DMS79 treated with DMSO at 0.1 percent for 48 hours (cell line): ENCODE data around the gene UBE2Q2.
"Not testable (repeated sequence)": the region's sequence is repeated elsewhere in the genome, so short reads cannot be mapped to it uniquely, and the experiment has no call there.

Source experiments
- DNase-seq: peaks from one replicate; lab custom pipeline; 2025; lab: John Stamatoyannopoulos, UW

Gene UBE2Q2

DNA sequence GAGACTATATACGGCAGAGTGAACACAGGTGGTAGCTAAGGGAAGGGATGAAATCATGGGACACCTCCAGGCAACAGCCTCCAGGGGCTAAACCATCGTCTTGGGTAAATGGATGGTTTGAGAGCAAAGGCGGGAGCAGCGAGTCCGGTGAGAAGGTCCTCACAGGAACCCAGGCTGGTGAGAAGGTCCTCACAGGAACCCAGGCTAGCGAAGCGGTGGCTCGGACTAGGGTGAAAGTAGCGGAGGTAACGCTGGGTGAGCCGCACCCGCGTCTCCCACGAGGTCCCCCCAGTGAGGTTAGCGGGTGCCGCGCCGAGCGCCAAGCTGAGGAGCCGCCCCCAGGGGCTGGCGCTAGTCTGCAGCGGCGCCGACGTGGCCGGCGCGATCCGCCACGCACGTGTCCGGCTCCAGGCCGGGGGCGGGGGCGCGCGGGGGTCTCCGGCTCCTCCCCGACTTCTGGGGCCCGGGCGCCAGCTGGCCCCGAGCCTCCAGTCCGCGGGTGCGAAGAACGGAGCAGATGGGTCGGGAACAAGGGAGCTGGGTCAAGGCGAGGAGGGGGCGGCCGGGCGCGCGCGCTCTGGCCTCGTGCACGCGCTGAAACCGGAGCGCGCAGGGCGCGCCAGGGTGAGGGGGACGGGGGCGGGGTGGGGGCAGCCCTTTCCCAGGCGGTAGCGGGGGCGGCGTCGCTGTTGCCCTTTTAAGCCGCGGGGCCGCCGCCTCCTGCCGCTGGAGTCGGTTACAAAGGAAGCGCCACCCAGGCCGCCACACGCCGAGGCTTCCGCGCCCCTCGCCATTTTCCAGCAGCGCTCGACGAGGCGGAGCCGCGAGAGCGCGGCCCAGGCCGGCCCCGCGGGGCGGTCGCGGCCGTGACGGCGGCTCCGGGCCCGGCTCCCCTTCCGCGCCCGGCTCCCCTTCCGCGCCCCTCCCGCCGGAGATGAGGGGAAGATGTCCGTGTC is at the start of gene UBE2Q2:
Gene UBE2Q2, plus strand, starts transcription at position 726 of the 956 bp plus-strand sequence. Its CDS starts 220 bp downstream, at position 946.
- peak; percentile 3 for DNase-seq

DNA sequence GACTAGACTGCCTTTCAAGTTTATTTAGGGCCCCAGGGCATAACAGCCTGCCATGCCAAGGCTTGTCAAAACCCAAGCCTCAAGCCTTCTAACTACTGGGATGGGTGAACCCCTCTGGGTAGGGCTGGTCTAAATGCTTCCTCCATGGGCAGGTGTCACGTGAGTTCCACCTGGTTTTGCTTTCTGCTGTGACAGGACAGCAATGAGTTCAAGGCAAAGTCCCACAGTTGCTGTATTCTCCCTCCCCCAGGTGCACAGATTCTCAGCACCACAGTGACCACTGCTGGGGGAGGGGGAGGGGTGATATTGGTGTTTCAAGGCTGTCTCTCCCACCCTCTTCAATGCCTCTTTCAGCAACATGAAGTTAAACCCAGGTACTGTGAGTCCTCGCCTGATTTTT is 46.9 kb upstream of the UBE2Q2 start:
- DNase-seq = no peak

DNA sequence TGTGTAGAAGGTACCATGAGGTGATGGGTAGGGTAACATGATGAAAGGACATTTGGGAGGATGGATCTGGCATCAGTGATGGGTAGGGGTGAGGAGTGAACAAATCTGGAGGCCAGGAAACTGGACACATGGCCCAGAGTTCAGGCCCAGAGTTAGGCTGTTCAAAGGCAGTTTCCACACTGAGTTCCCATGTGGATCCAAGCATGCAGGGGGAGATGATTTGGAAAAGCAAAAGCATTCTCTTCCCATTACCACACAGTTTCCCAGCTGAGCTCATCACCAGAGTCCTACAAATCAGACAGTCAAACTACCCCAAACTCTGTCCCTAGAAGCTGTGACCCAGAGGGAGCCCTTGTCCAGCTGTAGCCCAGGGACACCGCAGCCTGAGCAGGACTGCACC is 46.1 kb upstream of the UBE2Q2 start:
- not testable (repeated sequence) for DNase-seq

DNA sequence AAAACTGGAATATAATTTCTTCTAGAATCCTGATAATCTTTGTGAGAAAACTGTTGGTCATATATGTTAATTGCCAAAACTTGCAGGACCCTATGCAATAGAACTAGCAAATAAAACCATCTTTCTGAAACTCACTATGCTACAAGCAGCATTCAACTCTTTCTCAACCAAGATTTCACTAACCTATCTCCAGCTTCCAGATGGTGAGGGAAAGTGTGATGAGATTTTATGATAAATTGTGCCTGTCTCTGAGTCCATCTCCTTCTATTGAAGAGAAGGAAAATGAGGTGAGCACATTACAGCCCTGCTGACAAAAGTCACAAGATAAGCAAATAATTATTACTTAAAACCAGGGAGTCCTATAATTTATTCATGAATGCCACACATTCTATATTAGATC is 44.1 kb upstream of the UBE2Q2 start:
- no peak for DNase-seq

DNA sequence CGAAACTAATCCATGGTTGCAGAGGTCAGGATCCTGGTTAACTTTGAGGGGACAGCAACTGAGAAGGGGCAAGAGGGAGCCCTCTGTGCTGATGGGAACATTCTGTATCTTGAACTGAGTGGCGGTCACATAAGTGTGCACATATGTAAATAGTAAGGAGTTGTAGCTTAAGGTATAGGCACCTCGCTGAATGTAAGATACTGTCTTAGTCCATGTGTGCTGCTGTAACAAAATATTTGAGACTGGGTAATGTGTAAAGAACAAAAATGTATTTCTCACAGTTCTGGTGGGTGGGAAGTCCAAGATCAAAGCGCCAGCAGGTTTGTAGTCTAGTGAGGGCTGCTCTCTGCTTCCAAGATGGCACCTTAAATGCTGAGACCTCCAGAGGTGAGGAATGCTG is 42.8 kb upstream of the UBE2Q2 start:
- DNase-seq = not testable (repeated sequence)

DNA sequence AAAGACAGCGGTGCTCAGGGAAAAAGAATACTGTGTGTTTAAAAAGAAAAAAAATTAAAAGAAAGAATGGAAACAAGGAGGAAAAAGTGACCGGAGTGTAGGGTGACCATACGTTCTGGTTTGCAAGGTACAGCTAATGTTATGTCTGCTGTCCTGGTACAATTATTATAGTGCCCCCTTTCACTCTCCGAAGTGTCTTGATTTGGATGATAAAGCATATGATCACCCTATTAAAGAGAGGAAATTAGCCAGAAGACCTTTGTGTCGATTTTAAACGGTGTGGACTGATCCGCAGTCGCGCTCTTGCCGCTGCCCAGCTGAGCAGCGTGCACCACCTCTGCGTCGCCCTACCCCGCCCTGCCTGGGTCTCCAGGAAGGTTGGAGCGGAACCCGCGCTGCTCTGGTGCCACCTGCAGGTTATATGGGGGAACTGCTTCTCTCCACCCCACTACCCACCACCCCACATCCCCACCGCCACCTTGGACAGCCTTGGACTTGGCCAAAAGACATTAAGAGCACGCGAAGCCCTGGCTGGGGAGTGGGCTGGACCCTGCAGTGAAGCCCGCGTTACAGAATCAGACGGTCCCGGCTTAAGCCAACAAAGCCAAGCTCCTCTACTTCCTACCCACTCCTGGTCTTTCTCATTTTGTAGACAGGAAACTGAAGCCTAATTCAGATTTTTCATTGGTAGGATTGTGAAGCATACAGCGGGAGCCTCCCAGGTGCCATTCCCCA is 41.2 kb upstream of the UBE2Q2 start:
- DNase-seq = peak; percentile 6

DNA sequence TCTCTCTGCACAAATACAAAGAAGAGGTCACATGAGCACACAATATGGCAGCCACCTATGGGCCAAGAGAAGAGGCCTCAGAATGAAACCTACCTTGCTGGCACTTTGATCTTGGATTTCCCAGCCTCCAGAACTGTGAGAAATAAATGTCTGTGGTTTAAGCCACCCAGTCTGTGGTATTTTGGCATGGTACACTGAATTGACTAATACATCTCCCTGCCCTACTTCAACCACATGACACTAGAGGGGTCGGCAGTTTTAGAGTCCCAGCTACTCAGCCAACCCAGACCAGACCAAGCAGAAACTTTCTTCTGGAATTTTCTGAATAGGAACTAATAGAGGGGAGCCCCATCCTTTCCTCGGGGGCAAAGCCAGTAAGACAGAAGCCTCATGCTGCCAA is 35.8 kb upstream of the UBE2Q2 start:
- not testable (repeated sequence) for DNase-seq

DNA sequence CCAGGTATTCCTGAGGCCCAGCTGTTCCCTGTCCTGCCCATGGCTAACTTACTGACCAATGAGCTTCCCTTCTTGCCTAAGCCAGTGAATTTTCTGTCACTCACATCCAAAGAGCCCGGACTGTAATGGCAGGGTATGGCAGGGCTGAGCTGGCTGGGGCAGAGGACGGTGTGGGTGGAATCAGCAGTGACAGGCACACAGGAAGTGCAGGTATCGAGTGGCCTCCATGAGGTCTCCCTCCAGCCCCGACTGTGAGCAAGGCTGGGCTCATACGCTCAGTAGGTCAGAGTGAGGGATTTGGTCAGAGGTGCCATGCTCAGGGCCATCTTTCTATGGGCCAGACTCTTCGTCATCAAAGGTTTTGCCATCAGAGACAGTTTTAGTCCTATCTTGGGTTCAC is 35.2 kb upstream of the UBE2Q2 start:
- DNase-seq = not testable (repeated sequence)

DNA sequence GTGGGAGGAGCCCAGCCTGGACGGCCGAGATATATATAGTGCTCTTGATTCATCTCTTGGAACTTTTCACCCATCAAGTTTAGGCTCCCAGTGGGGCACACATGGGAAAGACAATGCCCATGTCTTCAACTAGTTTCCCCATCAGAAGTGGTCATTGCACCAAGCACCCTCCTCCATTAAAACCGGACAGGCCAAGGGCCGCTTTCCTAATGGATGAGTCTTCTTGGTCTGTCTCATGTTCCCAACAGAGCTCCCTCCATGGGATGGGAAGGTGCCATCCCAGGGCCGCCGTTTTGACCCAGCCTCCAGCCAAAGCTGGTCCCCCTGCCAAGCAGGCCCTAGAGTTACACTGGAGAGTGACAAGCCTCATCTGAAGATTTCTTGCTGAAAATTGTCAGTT is 34.7 kb upstream of the UBE2Q2 start:
- no peak for DNase-seq

DNA sequence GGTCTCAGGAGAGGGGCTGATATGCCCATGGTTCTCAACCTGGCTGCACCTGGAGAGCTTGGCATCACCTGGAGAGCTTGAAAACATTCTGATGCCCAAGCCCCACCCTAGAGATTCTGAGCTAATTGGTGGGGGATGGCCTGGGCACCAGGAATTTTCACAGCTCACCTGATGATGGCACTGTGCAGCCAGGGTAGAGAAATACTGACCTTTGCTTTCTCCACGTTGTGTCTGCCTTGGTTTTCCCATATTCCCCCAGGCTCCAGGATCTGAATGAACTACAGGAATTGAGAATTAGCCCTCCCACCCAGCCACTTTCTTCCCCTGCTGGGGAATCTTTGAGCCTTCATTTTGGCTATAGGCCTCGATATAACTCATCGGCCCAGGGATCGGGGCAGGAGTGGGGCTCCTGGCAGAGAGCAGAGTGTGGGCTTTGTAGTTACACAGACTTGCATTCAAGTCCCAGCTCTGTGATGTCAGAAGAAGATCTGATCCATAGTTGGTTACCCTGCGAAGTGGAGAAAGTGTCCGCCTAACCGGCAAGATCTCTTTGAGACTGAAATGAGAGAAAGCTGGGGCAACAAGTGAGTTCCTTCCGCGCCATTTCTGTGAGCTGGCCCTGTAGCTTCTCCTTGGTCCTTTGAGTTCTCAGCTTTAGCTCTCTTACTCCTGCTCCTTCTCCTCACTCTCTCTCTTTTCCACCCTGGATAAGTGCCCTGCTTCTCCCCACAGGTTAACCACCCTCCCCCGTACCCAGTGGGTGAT is 33.1 kb upstream of the UBE2Q2 start:
- DNase-seq = no peak

DNA sequence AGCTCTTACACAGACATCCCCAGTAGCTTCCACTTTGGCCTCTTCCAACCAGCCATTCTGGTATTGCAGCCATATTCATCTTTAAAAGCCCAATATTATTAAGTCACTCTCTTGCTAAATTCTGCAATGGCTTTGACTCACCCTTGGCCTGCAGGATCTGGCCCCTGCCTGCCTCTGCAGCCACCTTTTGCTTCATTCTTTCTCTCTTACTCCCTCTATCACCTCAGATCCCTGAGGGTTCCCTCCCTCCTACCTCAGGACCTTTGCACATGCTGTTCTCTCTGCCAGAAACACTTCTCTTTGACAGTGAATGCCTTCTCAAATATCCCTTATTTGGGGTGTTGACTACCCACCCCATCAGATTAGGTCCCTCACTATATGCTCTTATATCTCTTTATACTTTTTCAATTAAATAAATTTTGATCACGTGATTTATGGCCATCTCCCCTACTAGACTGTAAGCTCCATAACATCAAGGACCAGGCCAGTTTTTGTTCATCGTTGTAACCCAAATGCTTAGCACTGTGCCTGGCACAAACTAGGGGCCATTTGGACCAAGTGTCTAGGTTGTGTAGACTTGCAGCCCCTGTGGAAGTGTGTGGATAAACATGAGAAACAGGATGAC is 32.3 kb upstream of the UBE2Q2 start:
- DNase-seq = no peak

DNA sequence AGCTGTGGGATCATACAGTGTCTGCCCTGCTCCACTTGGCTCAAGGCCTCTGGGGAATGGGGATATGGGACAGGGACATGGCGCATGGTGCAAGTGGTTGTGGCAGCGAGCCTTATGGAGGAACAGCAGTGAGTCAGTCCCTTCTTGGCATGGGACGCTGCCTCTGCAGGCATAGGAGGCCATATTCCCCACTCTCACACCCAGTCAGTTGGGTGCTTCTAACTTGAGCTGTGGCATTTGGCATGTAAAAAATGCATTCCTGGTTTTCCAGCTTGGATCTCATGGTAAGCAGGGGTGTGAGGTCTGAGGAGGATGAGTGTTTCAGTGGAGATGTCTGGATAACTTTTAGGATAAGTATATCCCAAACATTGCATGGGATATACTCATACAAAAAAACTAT is 31.6 kb upstream of the UBE2Q2 start:
- DNase-seq = no peak

DNA sequence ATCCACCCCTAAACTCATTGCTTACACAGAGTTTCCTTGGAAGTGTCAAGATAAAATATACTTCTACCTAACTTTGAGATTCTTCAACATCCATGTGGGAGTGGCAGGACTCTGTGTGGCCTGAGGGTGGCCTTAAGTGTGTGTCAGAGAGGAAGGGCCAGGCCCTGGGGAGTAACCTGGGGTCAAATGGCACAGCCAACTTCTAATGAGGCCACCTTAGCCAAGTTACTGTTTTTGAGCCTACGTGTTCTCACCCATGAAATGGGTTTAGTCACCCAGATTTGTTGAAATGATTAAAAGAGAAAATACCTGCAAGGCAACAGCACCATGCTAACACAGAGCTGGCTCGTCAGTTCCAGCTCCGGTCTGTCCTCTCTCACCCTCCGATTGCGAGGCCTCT is 28.5 kb upstream of the UBE2Q2 start:
- no peak for DNase-seq

DNA sequence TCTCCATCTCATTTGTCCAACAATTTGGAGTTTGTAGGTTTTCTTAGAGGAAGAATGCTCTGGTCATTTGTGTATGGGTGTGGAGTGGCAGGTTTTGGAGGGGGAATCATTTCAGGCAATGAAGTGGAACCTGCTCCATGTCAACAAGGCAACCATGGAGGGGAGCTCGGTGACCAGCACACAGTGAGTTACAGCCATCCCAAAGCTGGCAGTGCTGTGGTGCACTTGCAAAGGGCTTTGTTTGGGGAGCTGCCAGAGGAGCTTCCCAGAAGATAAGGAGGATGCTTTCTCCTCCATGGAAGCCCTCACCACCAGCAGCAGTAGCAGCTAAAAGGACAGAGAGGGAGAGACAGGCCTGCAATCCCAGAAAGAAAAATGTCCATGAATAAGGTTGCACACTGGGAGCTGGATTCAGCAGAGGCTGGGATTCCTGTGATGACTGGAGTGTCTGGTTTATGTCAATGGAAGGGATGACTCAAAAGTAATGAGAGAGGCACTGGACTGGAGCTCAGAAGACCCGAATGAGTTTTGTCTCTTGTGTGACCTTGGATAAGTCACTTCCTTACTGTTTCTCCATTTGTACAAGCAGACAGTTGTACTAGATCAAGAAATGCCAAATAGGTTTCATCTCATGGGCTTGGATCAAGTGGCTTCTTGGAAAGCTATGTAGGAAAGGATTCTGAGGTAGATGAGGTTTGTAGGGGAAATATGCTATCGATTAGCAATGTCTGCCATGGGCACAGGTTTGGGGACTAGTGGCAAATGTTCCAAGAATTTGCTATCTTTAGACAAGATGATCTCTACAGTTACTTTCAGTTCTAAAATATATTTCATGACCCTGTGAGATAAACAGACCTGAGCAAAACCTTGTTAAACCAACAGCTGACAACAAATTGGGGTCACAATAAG is 27.2 kb upstream of the UBE2Q2 start:
- DNase-seq = no peak

DNA sequence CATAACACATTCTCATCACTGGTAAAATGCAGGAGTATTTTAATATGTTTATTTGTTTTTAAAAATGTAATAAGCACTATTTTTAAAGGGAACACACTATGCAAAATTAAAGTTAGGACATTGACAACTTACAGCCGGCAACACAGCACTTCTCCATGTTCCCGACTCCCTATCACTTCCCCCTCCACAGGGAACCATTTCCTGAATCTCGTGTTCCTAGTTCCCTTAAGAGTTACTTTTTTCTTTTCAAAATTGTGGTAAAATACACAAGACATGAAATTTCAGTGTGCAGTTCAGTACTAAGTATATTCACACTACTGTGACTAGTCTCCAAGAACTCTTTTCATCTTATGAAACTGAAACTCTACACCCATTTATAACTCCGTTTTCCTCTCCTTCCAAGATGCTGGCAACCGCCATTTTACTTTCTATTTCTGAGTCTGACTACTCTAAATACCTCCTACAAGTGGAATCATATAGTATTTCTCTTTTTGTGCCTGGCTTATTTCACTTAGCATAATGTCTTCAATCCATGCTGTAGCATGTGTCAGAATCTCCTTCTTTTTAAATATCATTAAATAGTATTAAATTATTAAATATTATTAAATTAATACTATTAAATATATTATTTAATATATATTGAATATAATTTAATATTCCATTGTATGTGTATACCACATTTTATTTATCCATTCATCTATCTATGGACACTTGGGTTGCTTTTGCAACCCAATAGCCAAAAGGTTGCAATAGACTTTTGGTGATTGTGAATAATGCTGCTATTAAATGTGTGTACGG is 25.9 kb upstream of the UBE2Q2 start:
- DNase-seq = no peak

DNA sequence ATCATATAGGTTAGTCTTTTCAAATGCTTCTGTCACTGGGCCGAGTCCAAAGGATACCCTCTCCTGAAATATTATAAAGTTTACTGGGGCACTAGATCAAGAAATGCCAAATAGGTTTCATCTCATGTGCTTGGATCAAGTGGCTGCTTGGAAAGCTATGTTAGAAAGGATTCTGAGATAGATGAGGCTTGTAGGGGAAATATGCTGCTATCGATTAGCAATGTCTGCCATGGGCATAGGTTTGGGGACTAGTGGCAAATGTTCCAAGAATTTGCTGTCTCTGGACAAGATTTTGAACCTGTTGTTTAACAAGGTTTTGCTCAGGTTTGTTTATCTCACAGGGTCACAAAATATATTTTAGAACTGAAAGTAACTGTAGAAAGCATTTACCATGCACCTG is 23.0 kb upstream of the UBE2Q2 start:
- no peak for DNase-seq

DNA sequence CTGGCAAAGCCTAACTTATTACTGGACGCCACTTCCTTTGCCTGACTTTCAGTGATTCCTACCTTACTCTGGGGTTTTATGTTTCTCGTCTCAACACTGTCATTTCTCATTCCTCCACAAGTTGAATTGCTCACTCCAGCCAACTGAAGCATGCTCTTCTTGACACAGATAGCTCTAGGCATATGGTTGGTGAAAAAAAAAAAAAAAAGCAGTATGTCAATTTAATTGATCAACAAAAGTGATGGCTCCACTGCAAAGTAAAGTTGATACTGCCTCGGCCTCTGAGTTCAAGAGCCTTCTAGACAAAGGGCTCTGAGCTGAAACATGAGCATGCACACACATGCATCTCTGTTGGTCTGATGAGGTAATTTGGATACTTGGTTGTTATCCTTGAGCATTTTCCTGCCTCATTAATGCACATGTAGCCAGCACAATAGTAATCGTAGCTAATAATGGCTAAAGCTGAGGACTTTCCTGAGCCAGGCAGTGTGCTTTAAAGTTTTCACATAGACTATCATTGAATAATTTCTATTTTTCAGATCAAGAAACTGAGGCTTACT is 21.4 kb upstream of the UBE2Q2 start:
- DNase-seq = no peak

DNA sequence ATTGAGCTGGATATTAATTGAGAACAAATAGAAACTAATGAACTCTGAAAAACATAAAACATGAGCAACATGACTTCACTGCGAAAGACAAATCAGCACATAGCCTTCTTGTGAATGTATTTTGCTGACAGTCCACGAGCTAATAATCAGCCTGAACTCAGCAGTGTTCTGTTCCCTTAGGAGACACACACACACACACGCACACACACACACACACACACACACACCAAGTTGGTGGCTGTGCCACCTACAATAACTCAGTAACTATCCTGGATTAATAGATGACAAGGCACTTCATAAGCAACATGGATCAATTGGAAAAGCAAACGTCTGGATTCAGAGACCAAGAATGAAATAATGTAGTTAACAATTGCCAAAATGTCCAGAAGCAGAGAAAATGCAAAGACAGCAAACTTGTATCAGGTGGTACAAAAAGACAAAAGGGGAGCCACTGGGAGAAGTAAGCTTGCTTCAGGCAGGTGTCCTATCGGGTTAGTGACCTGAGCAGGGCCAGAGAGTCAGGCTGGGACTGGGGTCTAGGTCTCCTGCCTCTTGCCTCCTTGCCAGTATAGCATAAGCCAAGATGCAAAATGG is 20.5 kb upstream of the UBE2Q2 start:
- DNase-seq = no peak
